Neural cell (in vitro differentiated cells): ENCODE data around the gene C2orf49.

Experiments used
- CTCF ChIP-seq: fragments of 450-650 bp; IDR thresholded peaks from 2 replicates; pipeline ENCODE4 v1.5.1; 2014; ENCODE audit warnings: antibody characterized with exemption, mild to moderate bottlenecking, moderate library complexity; ENCODE audit not compliant: poor library complexity, severe bottlenecking
- TAF1 ChIP-seq: IDR thresholded peaks from 2 replicates; pipeline ENCODE4 v1.6.1; 2012; ENCODE audit warnings: low read depth

DNA sequence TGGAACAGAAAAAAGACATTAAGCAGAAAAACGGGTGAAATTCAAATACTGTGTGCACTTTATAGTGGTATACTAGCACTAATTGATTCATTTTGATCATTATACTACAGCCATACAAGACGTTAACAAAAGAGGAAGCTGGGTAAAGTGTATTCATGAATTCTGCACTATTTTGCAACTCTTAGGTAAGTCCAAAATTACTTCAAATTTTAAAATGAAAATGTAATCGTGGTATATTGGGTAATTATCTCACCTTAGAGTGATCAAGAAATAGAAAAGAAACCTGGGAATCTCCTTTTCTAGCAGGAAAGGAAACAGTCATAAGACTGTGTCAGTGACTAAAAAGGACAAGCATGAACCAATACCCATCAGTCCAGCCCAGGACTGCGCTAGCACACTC lies 13.2 kb upstream of the C2orf49 start:
- TF ChIP-seq CTCF (no peak), TAF1 (no peak)
